ENCODE measurements around the gene UGT3A2.
"Not testable (repeated sequence)": the region's sequence is repeated elsewhere in the genome, so short reads cannot be mapped to it uniquely, and the experiment has no call there.

The UGT3A2 gene

GRCh38 chr5:36029914-36030313 is 36.8 kb downstream of the UGT3A2 start:
- Histone ChIP-seq H3K4me3 (ENCODE audit: low read depth, low read length) (no peak overlapping the region), H3K27me3 (ENCODE audit: control insufficient read depth, insufficient read depth, low read length) (no peaks in the 10 kb centered on the region), H3K9me3 (ENCODE audit: control insufficient read depth, insufficient read depth, low read length) (no peaks in the 10 kb centered on the region), H3K4me1 (ENCODE audit: control insufficient read depth, insufficient read depth, low read length) (no peaks in the 10 kb centered on the region), H3K27ac (ENCODE audit: low read depth, low read length) (no peak overlapping the region), H3K36me3 (ENCODE audit: control insufficient read depth, insufficient read depth, low read length) (no peaks in the 10 kb centered on the region), H3K9ac (ENCODE audit: low read depth, low read length) (no peak overlapping the region)

GRCh38 chr5:36028816-36029465 is 37.7 kb downstream of the UGT3A2 start:
- Histone ChIP-seq H3K27ac (ENCODE audit: low read depth, low read length) (no peak overlapping the region), H3K4me3 (ENCODE audit: low read depth, low read length) (no peak overlapping the region), H3K9ac (ENCODE audit: low read depth, low read length) (no peak overlapping the region), H3K9me3 (ENCODE audit: control insufficient read depth, insufficient read depth, low read length) (no peaks in the 10 kb centered on the region), H3K36me3 (ENCODE audit: control insufficient read depth, insufficient read depth, low read length) (no peaks in the 10 kb centered on the region), H3K27me3 (ENCODE audit: control insufficient read depth, insufficient read depth, low read length) (no peaks in the 10 kb centered on the region), H3K4me1 (ENCODE audit: control insufficient read depth, insufficient read depth, low read length) (no peaks in the 10 kb centered on the region)

GRCh38 chr5:36027711-36028110 is 39.0 kb downstream of the UGT3A2 start:
- Histone ChIP-seq H3K9ac (ENCODE audit: low read depth, low read length) (no peak overlapping the region), H3K9me3 (ENCODE audit: control insufficient read depth, insufficient read depth, low read length) (no peaks in the 10 kb centered on the region), H3K4me3 (ENCODE audit: low read depth, low read length) (no peak overlapping the region), H3K4me1 (ENCODE audit: control insufficient read depth, insufficient read depth, low read length) (no peaks in the 10 kb centered on the region), H3K27ac (ENCODE audit: low read depth, low read length) (no peak overlapping the region), H3K27me3 (ENCODE audit: control insufficient read depth, insufficient read depth, low read length) (no peaks in the 10 kb centered on the region), H3K36me3 (ENCODE audit: control insufficient read depth, insufficient read depth, low read length) (no peaks in the 10 kb centered on the region)

GRCh38 chr5:36026706-36027465 is 39.8 kb downstream of the UGT3A2 start:
- Histone ChIP-seq H3K4me3 (ENCODE audit: low read depth, low read length) (no peak overlapping the region), H3K27ac (ENCODE audit: low read depth, low read length) (no peak overlapping the region), H3K4me1 (ENCODE audit: control insufficient read depth, insufficient read depth, low read length) (no peaks in the 10 kb centered on the region), H3K36me3 (ENCODE audit: control insufficient read depth, insufficient read depth, low read length) (no peaks in the 10 kb centered on the region), H3K9ac (ENCODE audit: low read depth, low read length) (no peak overlapping the region), H3K9me3 (ENCODE audit: control insufficient read depth, insufficient read depth, low read length) (no peaks in the 10 kb centered on the region), H3K27me3 (ENCODE audit: control insufficient read depth, insufficient read depth, low read length) (no peaks in the 10 kb centered on the region)

GRCh38 chr5:36022246-36022645 is 44.4 kb downstream of the UGT3A2 start:
- not testable (repeated sequence) for H3K27me3 ChIP-seq (ENCODE audit: control insufficient read depth, insufficient read depth, low read length); H3K9ac ChIP-seq (ENCODE audit: low read depth, low read length)

GRCh38 chr5:36019584-36019983 is 47.1 kb downstream of the UGT3A2 start:
- H3K4me3 ChIP-seq (ENCODE audit: low read depth, low read length); H3K36me3 ChIP-seq (ENCODE audit: control insufficient read depth, insufficient read depth, low read length); H3K27ac ChIP-seq (ENCODE audit: low read depth, low read length); H3K9ac ChIP-seq (ENCODE audit: low read depth, low read length); H3K4me1 ChIP-seq (ENCODE audit: control insufficient read depth, insufficient read depth, low read length); H3K27me3 ChIP-seq (ENCODE audit: control insufficient read depth, insufficient read depth, low read length): not testable (repeated sequence)
- H3K9me3 ChIP-seq (ENCODE audit: control insufficient read depth, insufficient read depth, low read length) = peaks cover 31% of the 10 kb centered on the region

More at GRCh38 chr5:36022246-36022645, 44.4 kb downstream of the UGT3A2 start:
- not testable (repeated sequence) for H3K4me3 ChIP-seq (ENCODE audit: low read depth, low read length); H3K27ac ChIP-seq (ENCODE audit: low read depth, low read length); H3K9me3 ChIP-seq (ENCODE audit: control insufficient read depth, insufficient read depth, low read length); H3K36me3 ChIP-seq (ENCODE audit: control insufficient read depth, insufficient read depth, low read length); H3K4me1 ChIP-seq (ENCODE audit: control insufficient read depth, insufficient read depth, low read length)

- Histone ChIP-seq H3K27ac (ENCODE audit: low read depth, low read length) (no peak overlapping the region), H3K4me1 (ENCODE audit: control insufficient read depth, insufficient read depth, low read length) (no peaks in the 10 kb centered on the region), H3K9ac (ENCODE audit: low read depth, low read length) (no peak overlapping the region), H3K36me3 (ENCODE audit: control insufficient read depth, insufficient read depth, low read length) (no peaks in the 10 kb centered on the region), H3K27me3 (ENCODE audit: control insufficient read depth, insufficient read depth, low read length) (no peaks in the 10 kb centered on the region), H3K4me3 (ENCODE audit: low read depth, low read length) (no peak overlapping the region), H3K9me3 (ENCODE audit: control insufficient read depth, insufficient read depth, low read length) (peaks cover 46% of the 10 kb centered on the region)
Measured at GRCh38 chr5:36017622-36018021, 49.1 kb downstream of the UGT3A2 start.

GRCh38 chr5:36017004-36017403 is 49.7 kb downstream of the UGT3A2 start:
- Histone ChIP-seq H3K27ac (ENCODE audit: low read depth, low read length) (no peak overlapping the region), H3K9ac (ENCODE audit: low read depth, low read length) (no peak overlapping the region), H3K4me3 (ENCODE audit: low read depth, low read length) (no peak overlapping the region), H3K36me3 (ENCODE audit: control insufficient read depth, insufficient read depth, low read length) (no peaks in the 10 kb centered on the region), H3K9me3 (ENCODE audit: control insufficient read depth, insufficient read depth, low read length) (peaks cover 49% of the 10 kb centered on the region), H3K4me1 (ENCODE audit: control insufficient read depth, insufficient read depth, low read length) (no peaks in the 10 kb centered on the region), H3K27me3 (ENCODE audit: control insufficient read depth, insufficient read depth, low read length) (no peaks in the 10 kb centered on the region)

GRCh38 chr5:36013182-36013581 is 53.5 kb downstream of the UGT3A2 start:
- Histone ChIP-seq H3K36me3 (ENCODE audit: control insufficient read depth, insufficient read depth, low read length) (no peaks in the 10 kb centered on the region), H3K9me3 (ENCODE audit: control insufficient read depth, insufficient read depth, low read length) (peaks cover 63% of the 10 kb centered on the region), H3K4me1 (ENCODE audit: control insufficient read depth, insufficient read depth, low read length) (no peaks in the 10 kb centered on the region), H3K4me3 (ENCODE audit: low read depth, low read length) (no peak overlapping the region), H3K27ac (ENCODE audit: low read depth, low read length) (no peak overlapping the region), H3K9ac (ENCODE audit: low read depth, low read length) (no peak overlapping the region), H3K27me3 (ENCODE audit: control insufficient read depth, insufficient read depth, low read length) (no peaks in the 10 kb centered on the region)

GRCh38 chr5:36009698-36010097 is 57.0 kb downstream of the UGT3A2 start:
- no peak overlapping the region for H3K27ac ChIP-seq (ENCODE audit: low read depth, low read length)
- H3K9me3 ChIP-seq (ENCODE audit: control insufficient read depth, insufficient read depth, low read length) = peaks cover 38% of the 10 kb centered on the region
- no peaks in the 10 kb centered on the region for H3K36me3 ChIP-seq (ENCODE audit: control insufficient read depth, insufficient read depth, low read length)
- H3K4me3 ChIP-seq (ENCODE audit: low read depth, low read length) = no peak overlapping the region
- H3K9ac ChIP-seq (ENCODE audit: low read depth, low read length) = no peak overlapping the region
- no peaks in the 10 kb centered on the region for H3K4me1 ChIP-seq (ENCODE audit: control insufficient read depth, insufficient read depth, low read length)
- H3K27me3 ChIP-seq (ENCODE audit: control insufficient read depth, insufficient read depth, low read length) = no peaks in the 10 kb centered on the region

GRCh38 chr5:36007366-36007765 is 59.3 kb downstream of the UGT3A2 start:
- H3K4me3 ChIP-seq (ENCODE audit: low read depth, low read length) = no peak overlapping the region
- H3K4me1 ChIP-seq (ENCODE audit: control insufficient read depth, insufficient read depth, low read length) = no peaks in the 10 kb centered on the region
- no peaks in the 10 kb centered on the region for H3K27me3 ChIP-seq (ENCODE audit: control insufficient read depth, insufficient read depth, low read length)
- peaks cover 20% of the 10 kb centered on the region for H3K9me3 ChIP-seq (ENCODE audit: control insufficient read depth, insufficient read depth, low read length)
- H3K27ac ChIP-seq (ENCODE audit: low read depth, low read length) = no peak overlapping the region
- H3K36me3 ChIP-seq (ENCODE audit: control insufficient read depth, insufficient read depth, low read length) = no peaks in the 10 kb centered on the region
- no peak overlapping the region for H3K9ac ChIP-seq (ENCODE audit: low read depth, low read length)

Measured in HUES48 (cell line).